HEK293 (cell line): Measurements from ENCODE around the gene DHRS7B.

ENCODE experiments used
- CTCF ChIA-PET: fragments of 350-600 bp; formaldehyde crosslinking; extraction: SDS; loops from one replicate; lab custom pipeline; 2021; ENCODE audit warnings: antibody characterized with exemption; lab: Yijun Ruan, JAX
- POLR2A ChIA-PET: fragments of 300-600 bp; formaldehyde crosslinking; extraction: SDS; loops from one replicate; lab custom pipeline; 2020; ENCODE audit warnings: antibody characterized with exemption, inconsistent platforms; lab: Yijun Ruan, JAX
- H3K27ac ChIP-seq: fragments of 200-500 bp; sonication (Bioruptor generic); 2 replicates; pipeline ENCODE4 v1.5.1; 2014; ENCODE audit warnings: low read depth, low read length, control low read depth, inconsistent platforms; ENCODE audit errors: extremely low read depth
- H3K36me3 ChIP-seq, 2 experiments: fragments of 200-500 bp in 1 of 2; sonication (Bioruptor generic) in 1 of 2; 1 replicate in 1 of 2; 2 replicates in 1 of 2; pipeline ENCODE4 v1.5.1; 2014 to 2017; ENCODE audit warnings: inconsistent platforms in 2 of 2, low read length in 2 of 2; ENCODE audit not compliant: control insufficient read depth in 2 of 2, insufficient read depth in 1 of 2
- H3K4me1 ChIP-seq: fragments of 200-500 bp; sonication (Bioruptor generic); 2 replicates; pipeline ENCODE4 v1.5.1; 2014; ENCODE audit warnings: mild to moderate bottlenecking, low read length, inconsistent platforms; ENCODE audit not compliant: control insufficient read depth, insufficient read depth
- H3K4me3 ChIP-seq: 2 replicates; pipeline ENCODE4 v1.5.1; 2011; ENCODE audit warnings: low read depth, mild to moderate bottlenecking, control low read depth, low read length, moderate library complexity
- H3K9me3 ChIP-seq: fragments of 200-500 bp; sonication (Bioruptor generic); 2 replicates; pipeline ENCODE4 v1.5.1; 2014; ENCODE audit warnings: low read depth, low read length, inconsistent platforms; ENCODE audit not compliant: control insufficient read depth, insufficient read depth
- GFI1B ChIP-seq: fragments of 450-650 bp; formaldehyde crosslinking; IDR thresholded peaks from 2 replicates; pipeline ENCODE4 v1.5.1; 2016; ENCODE audit warnings: missing biosample characterization, missing genetic modification characterization
- GLI4 ChIP-seq: fragments of 450-650 bp; formaldehyde crosslinking; IDR thresholded peaks from 2 replicates; pipeline ENCODE4 v1.5.1; 2016; ENCODE audit warnings: missing biosample characterization, missing genetic modification characterization
- GLIS2 ChIP-seq: fragments of 450-650 bp; formaldehyde crosslinking; IDR thresholded peaks from 2 replicates; pipeline ENCODE4 v1.5.1; 2016; ENCODE audit warnings: missing biosample characterization, missing genetic modification characterization
- HOXC10 ChIP-seq: sonication (generic); formaldehyde crosslinking; IDR thresholded peaks from 2 replicates; pipeline ENCODE4 v1.8.1; 2023; ENCODE audit warnings: mild to moderate bottlenecking, missing genetic modification reagents
- KLF1 ChIP-seq: fragments of 450-650 bp; formaldehyde crosslinking; IDR thresholded peaks from 2 replicates; pipeline ENCODE4 v1.5.1; 2016; ENCODE audit warnings: missing biosample characterization, missing genetic modification characterization
- RBAK ChIP-seq: fragments of 450-650 bp; formaldehyde crosslinking; IDR thresholded peaks from 2 replicates; pipeline ENCODE4 v1.5.1; 2016; ENCODE audit warnings: missing biosample characterization, missing genetic modification characterization
- REST ChIP-seq: fragments of 450-650 bp; formaldehyde crosslinking; IDR thresholded peaks from 2 replicates; pipeline ENCODE4 v1.5.1; 2016; ENCODE audit warnings: missing biosample characterization, missing genetic modification characterization
- SP7 ChIP-seq: fragments of 450-650 bp; formaldehyde crosslinking; IDR thresholded peaks from 2 replicates; pipeline ENCODE4 v1.5.1; 2016; ENCODE audit warnings: missing biosample characterization, missing genetic modification characterization
- YY1 ChIP-seq: fragments of 450-650 bp; formaldehyde crosslinking; IDR thresholded peaks from 2 replicates; pipeline ENCODE4 v1.5.1; 2018; ENCODE audit warnings: missing biosample characterization, missing genetic modification characterization
- ZBTB21 ChIP-seq: fragments of 450-650 bp; formaldehyde crosslinking; IDR thresholded peaks from 2 replicates; pipeline ENCODE4 v1.5.1; 2017; ENCODE audit warnings: missing biosample characterization, missing genetic modification characterization
- ZBTB48 ChIP-seq: fragments of 450-650 bp; formaldehyde crosslinking; IDR thresholded peaks from 2 replicates; pipeline ENCODE4 v1.5.1; 2016; ENCODE audit warnings: missing biosample characterization, missing genetic modification characterization
- ZBTB8A ChIP-seq: fragments of 450-650 bp; formaldehyde crosslinking; IDR thresholded peaks from 2 replicates; pipeline ENCODE4 v1.5.1; 2016; ENCODE audit warnings: missing biosample characterization, missing genetic modification characterization
- ZFP37 ChIP-seq: fragments of 450-650 bp; formaldehyde crosslinking; IDR thresholded peaks from 2 replicates; pipeline ENCODE4 v1.5.1; 2016; ENCODE audit warnings: missing biosample characterization, missing genetic modification characterization
- ZNF132 ChIP-seq: fragments of 450-650 bp; formaldehyde crosslinking; IDR thresholded peaks from 2 replicates; pipeline ENCODE4 v1.5.1; 2017; ENCODE audit warnings: missing biosample characterization, missing genetic modification characterization, borderline replicate concordance
- ZNF133 ChIP-seq: fragments of 450-650 bp; formaldehyde crosslinking; IDR thresholded peaks from 2 replicates; pipeline ENCODE4 v1.5.1; 2016; ENCODE audit warnings: missing biosample characterization, missing genetic modification characterization
- ZNF148 ChIP-seq: fragments of 450-650 bp; formaldehyde crosslinking; IDR thresholded peaks from 2 replicates; pipeline ENCODE4 v1.5.0; 2017; ENCODE audit warnings: missing biosample characterization, missing genetic modification characterization, borderline replicate concordance
- ZNF2 ChIP-seq: fragments of 450-650 bp; formaldehyde crosslinking; IDR thresholded peaks from 2 replicates; pipeline ENCODE4 v1.5.1; 2016; ENCODE audit warnings: missing biosample characterization, missing genetic modification characterization
- ZNF239 ChIP-seq: fragments of 450-650 bp; formaldehyde crosslinking; IDR thresholded peaks from 2 replicates; pipeline ENCODE4 v1.5.1; 2016; ENCODE audit warnings: missing biosample characterization, missing genetic modification characterization
- ZNF518A ChIP-seq: fragments of 450-650 bp; formaldehyde crosslinking; conservative IDR thresholded peaks from 2 replicates; pipeline ENCODE4 v1.5.1; 2016; ENCODE audit warnings: low read depth, missing biosample characterization, missing genetic modification characterization
- ZNF555 ChIP-seq: fragments of 450-650 bp; formaldehyde crosslinking; conservative IDR thresholded peaks from 2 replicates; pipeline ENCODE4 v1.5.1; 2017; ENCODE audit warnings: missing biosample characterization, mild to moderate bottlenecking, missing genetic modification characterization, inconsistent platforms
- ZNF561 ChIP-seq: fragments of 450-650 bp; IDR thresholded peaks from 2 replicates; pipeline ENCODE4 v1.5.1; 2018; ENCODE audit warnings: missing biosample characterization, missing genetic modification characterization, borderline replicate concordance
- ZNF580 ChIP-seq: fragments of 450-650 bp; formaldehyde crosslinking; IDR thresholded peaks from 2 replicates; pipeline ENCODE4 v1.5.1; 2016; ENCODE audit warnings: missing biosample characterization, missing genetic modification characterization
- ZNF658 ChIP-seq: fragments of 450-650 bp; formaldehyde crosslinking; IDR thresholded peaks from 2 replicates; pipeline ENCODE4; 2016; ENCODE audit warnings: missing biosample characterization, missing genetic modification characterization
- ZNF660 ChIP-seq: fragments of 450-650 bp; IDR thresholded peaks from 2 replicates; pipeline ENCODE4 v1.5.1; 2018; ENCODE audit warnings: missing biosample characterization, mild to moderate bottlenecking, missing genetic modification characterization
- ZNF747 ChIP-seq: fragments of 450-650 bp; formaldehyde crosslinking; IDR thresholded peaks from 2 replicates; pipeline ENCODE4 v1.5.1; 2016; ENCODE audit warnings: missing biosample characterization, missing genetic modification characterization
- TF ChIP-seq, protein P1 (sequence below): fragments of 450-650 bp; formaldehyde crosslinking; IDR thresholded peaks from 2 replicates; pipeline ENCODE4 v1.5.1; 2017; ENCODE audit warnings: missing biosample characterization, missing genetic modification characterization

DHRS7B gene

DNA sequence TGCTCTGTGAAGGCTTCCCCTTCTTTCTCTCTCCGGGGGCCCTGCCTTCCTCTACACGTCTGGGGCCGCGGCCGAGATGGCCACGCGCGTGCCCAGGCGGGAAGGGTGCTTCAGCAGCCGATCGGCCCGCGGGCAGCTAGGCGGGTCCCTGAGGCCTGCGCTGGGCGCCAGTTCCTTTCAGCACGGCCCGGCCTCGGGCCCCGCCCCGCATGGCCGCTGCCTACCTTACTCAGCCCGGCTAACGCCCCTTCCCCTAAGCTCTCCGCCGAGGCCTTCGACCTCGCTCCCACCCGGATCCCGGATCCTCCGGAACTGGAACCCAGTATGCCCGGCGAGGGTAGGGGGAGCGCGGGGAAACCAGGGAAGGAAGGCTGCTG lies 86.9 kb downstream of the DHRS7B start:
- Histone ChIP-seq H3K27ac (peak overlapping the region; percentile 98), H3K9me3 (no peaks in the 10 kb centered on the region), H3K4me1 (peaks cover 9% of the 10 kb centered on the region), H3K4me3 (peak overlapping the region; percentile 94), H3K36me3 (peaks cover 9 to 41% of the 10 kb centered on the region in 2 experiments)
- ChIA-PET POLR2A (interaction anchor here (0.6 to 1.6 kb wide), 7 partner anchors 10 to 170 kb away, joined by 3 to 8 read pairs (median 4); partner anchors contain the start of gene USP22), CTCF (interaction anchor here (0.6 to 1.8 kb wide), 6 partner anchors 26 to 415 kb away, joined by 3 to 8 read pairs (median 4); partner anchors contain the start of gene DHRS7B)
- TF ChIP-seq ZNF2 (tag by site-specific recombination) (peak; percentile 67; the same call in 1 of the 2 replicates), ZBTB8A (tag by site-specific recombination) (peak; percentile 91; the same call in 1 of the 2 replicates), ZNF239 (tag by site-specific recombination) (no peak), KLF1 (tag by site-specific recombination) (no peak), ZNF747 (no peak), GLIS2 (no peak), ZNF660 (tag by site-specific recombination) (peak; percentile 45), GLI4 (tag by site-specific recombination) (0 out of 2 replicates have a peak, but pooled peaks have one; percentile 40), RBAK (tag by site-specific recombination) (no peak), ZNF561 (tag by site-specific recombination) (no peak), ZBTB21 (no peak), ZNF658 (no peak), YY1 (no peak), SP7 (tag by site-specific recombination) (no peak), ZNF518A (tag by site-specific recombination) (no peak), ZNF133 (tag by site-specific recombination) (no peak), ZNF148 (tag by site-specific recombination) (no peak), HOXC10 (0 out of 2 replicates have a peak, but pooled peaks have one; percentile 43), ZNF555 (tag by site-specific recombination) (no peak), ZBTB48 (tag by site-specific recombination) (peak; percentile 23; the same call in 1 of the 2 replicates), ZNF580 (no peak), REST (tag by site-specific recombination) (peak; percentile 38; the same call in 1 of the 2 replicates), ZFP37 (peak; percentile 72; the same call in 1 of the 2 replicates), GFI1B (tag by site-specific recombination) (no peak), ZNF132 (no peak)
- TF ChIP-seq, protein P1, sequence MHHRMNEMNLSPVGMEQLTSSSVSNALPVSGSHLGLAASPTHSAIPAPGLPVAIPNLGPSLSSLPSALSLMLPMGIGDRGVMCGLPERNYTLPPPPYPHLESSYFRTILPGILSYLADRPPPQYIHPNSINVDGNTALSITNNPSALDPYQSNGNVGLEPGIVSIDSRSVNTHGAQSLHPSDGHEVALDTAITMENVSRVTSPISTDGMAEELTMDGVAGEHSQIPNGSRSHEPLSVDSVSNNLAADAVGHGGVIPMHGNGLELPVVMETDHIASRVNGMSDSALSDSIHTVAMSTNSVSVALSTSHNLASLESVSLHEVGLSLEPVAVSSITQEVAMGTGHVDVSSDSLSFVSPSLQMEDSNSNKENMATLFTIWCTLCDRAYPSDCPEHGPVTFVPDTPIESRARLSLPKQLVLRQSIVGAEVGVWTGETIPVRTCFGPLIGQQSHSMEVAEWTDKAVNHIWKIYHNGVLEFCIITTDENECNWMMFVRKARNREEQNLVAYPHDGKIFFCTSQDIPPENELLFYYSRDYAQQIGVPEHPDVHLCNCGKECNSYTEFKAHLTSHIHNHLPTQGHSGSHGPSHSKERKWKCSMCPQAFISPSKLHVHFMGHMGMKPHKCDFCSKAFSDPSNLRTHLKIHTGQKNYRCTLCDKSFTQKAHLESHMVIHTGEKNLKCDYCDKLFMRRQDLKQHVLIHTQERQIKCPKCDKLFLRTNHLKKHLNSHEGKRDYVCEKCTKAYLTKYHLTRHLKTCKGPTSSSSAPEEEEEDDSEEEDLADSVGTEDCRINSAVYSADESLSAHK (tag by site-specific recombination): no peak
